Spinal cord (tissue), 10 donors: Measurements from ENCODE around the gene DUS3L. TPM values are rescaled to one million over a fixed set of nuclear protein-coding genes. Genes with fewer than 3 reads are reported as not detected.
"Not testable (repeated sequence)": the region's sequence is repeated elsewhere in the genome, so short reads cannot be mapped to it uniquely, and the experiment has no call there.

Experiments
- DNase-seq, 6 donors: peaks; one replicate each; pipeline versions ENCODE4 v3.0.0 to v3.0.0-alpha.2; 2013 to 2015; ENCODE audit warnings: low spot score in 6 of 6, low read depth in 4 of 6
- H3K27ac ChIP-seq: one replicate; pipeline ENCODE4 v1.5.1; 2013; ENCODE audit warnings: low read depth, low read length, control low read depth
- H3K27me3 ChIP-seq: one replicate; pipeline ENCODE4 v1.6.1; 2013; ENCODE audit warnings: low read length; ENCODE audit not compliant: control insufficient read depth, insufficient read depth
- H3K36me3 ChIP-seq: one replicate; pipeline ENCODE4 v1.6.1; 2013; ENCODE audit warnings: low read length; ENCODE audit not compliant: control insufficient read depth, insufficient read depth
- H3K4me1 ChIP-seq: one replicate; pipeline ENCODE4 v1.6.1; 2013; ENCODE audit warnings: low read length; ENCODE audit not compliant: control insufficient read depth, insufficient read depth
- H3K4me3 ChIP-seq: one replicate; pipeline ENCODE4 v1.5.1; 2013; ENCODE audit warnings: low read depth, low read length, control low read depth
- H3K9me3 ChIP-seq: one replicate; pipeline ENCODE4 v1.6.1; 2013; ENCODE audit warnings: low read length; ENCODE audit not compliant: control insufficient read depth, insufficient read depth
- WGBS: methylation state at CpG from one replicate; pipeline ENCODE4 v1.1.5; 2013; ENCODE audit warnings: missing lambda C conversion rate; ENCODE audit not compliant: insufficient coverage; 5-methylcytosine and 5-hydroxymethylcytosine counted together
- polyA plus RNA-seq, 2 donors: library from polyadenylated mRNA; unstranded; fragments of 120-200 nt; gene quantifications; one replicate each; pipeline ENCODE4 v1.2.1, GENCODE V29; 2013; ENCODE audit not compliant: insufficient read length in 2 of 2
- total RNA-seq, 2 donors: library from RNA; depleted of rRNA in 1 of 2; stranded (reverse); fragments of 120-200 nt in 1 of 2; fragments of >200 nt in 1 of 2; gene quantifications; one replicate each; pipeline versions ENCODE4 v1.2.3 to v1.2.4, GENCODE V29; 2013 to 2014
- donor health status: healthy.

DUS3L gene
- total and polyA plus RNA-seq, 4 donors: 9.5 to 31.0 (median 22.2) TPM

DNA sequence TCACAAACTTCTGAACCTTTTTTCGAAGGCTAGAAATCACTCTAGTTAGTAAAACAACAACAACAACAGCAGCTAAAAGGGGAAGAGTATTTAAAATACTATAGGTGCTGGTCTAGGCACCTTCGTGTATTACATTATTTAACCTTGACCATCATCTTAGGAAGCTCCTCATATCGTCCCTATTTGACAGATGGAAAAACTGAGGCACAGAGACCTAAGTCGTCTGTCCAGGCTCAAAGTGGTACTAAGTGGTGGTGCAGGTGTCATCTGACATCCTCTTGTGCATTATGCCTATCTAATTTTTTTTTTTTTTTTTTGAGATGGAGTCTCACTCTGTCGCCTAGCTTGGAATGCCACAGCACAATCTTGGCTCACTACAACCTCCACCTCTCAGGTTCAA, 41.5 kb downstream of the DUS3L start:
- H3K4me1 ChIP-seq: no peaks in the 10 kb centered on the region
- H3K9me3 ChIP-seq: no peaks in the 10 kb centered on the region
- DNase-seq: no peak
- no peak overlapping the region for H3K27ac ChIP-seq
- no CpG with 5 or more reads among the region's 5 CpGs for WGBS
- no peaks in the 10 kb centered on the region for H3K27me3 ChIP-seq
- H3K36me3 ChIP-seq: no peaks in the 10 kb centered on the region
- H3K4me3 ChIP-seq: no peak overlapping the region

DNA sequence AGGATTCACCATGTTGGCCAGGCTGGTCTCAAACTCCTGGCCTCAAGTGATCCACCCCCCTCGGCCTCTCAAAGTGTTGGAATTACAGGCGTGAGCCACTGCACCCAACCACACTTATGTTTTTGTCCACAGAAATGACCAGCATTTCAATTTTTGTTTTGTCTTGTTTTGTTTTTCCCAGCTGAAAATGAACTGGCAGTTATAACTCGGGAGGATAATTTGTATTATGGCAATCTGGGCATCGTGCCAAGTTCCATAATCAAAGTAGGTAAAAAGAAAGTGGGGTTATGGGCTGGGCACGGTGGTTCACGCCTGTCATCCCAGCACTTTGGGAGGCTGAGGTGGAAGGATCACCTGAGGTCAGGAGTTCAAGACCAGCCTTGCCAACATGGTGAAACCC, 42.0 kb downstream of the DUS3L start:
- not testable (repeated sequence) for H3K4me1 ChIP-seq, H3K36me3 ChIP-seq, H3K4me3 ChIP-seq, H3K27ac ChIP-seq, H3K27me3 ChIP-seq, H3K9me3 ChIP-seq
- DNase-seq: peak in 1 of 6 donors; percentile 51
- WGBS: 57% methylated on average over 4 of the region's 6 CpGs

DNA sequence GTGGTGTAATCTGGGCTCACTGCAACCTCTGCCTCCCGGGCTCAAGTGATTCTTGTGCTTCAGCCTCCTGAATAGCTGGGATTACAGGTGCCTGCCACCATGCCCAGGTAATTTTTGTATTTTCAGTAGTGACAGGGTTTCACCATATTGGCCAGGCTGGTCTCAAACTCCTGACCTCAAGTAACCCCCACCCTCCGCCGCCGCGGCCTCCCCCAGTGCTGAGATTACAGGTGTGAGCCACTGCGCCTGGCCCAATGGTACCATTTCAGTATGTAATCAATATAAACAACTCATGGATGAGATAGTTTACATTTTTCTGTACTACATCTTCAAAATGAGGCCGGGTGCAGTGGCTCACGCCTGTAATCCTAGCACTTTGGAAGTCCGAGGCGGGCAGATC, 46.0 kb downstream of the DUS3L start:
- not testable (repeated sequence) for H3K27me3 ChIP-seq, DNase-seq, H3K27ac ChIP-seq, H3K9me3 ChIP-seq, H3K4me1 ChIP-seq, H3K4me3 ChIP-seq, H3K36me3 ChIP-seq
- 88% methylated on average over 6 of the region's 10 CpGs for WGBS

DNA sequence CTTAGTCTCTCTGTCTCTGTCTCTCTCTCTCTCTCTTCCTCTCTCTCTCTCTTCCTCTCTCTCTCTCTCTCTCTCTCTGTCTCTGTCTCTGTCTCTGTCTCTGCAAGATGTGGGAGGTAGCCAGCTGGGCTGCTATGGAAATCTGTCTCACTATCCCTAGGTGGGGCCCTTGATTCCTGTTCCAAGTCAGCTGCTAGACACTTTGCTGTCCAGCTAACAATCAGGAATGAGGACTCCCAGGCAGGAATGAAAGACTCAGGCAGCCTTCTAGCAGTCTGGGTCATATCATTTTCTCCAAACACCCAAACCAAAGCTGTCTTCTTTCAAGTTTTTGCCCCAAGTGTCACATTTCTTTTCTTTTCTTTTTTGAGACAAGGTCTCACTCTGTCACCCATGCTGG, 47.3 kb downstream of the DUS3L start:
- no peaks in the 10 kb centered on the region for H3K36me3 ChIP-seq
- H3K27me3 ChIP-seq: no peaks in the 10 kb centered on the region
- H3K4me1 ChIP-seq: no peaks in the 10 kb centered on the region
- no peak overlapping the region for H3K4me3 ChIP-seq
- DNase-seq: no peak
- no peak overlapping the region for H3K27ac ChIP-seq
- no peaks in the 10 kb centered on the region for H3K9me3 ChIP-seq

DNA sequence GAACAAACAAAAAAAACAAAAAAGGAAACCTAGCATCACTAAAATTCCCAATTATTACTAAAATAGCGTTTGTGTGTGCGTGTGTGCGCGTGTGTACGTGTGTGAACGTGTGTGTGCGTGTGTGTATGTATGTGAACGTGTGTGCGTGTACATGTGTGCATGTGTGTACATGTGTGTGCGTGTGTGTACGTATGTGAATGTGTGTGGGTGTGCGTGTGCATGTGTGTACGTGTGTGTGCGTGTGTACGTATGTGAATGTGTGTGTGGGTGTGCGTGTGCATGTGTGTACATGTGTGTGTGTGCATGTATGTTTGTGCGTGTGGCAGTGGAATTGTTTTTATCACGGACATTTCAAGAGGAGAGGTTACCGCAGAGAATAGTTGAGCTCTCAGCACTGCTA, 48.9 kb downstream of the DUS3L start:
- no peak overlapping the region for H3K4me3 ChIP-seq
- no peaks in the 10 kb centered on the region for H3K27me3 ChIP-seq
- no peaks in the 10 kb centered on the region for H3K9me3 ChIP-seq
- H3K36me3 ChIP-seq: no peaks in the 10 kb centered on the region
- 77% methylated on average over 10 of the region's 19 CpGs for WGBS
- DNase-seq: no peak
- no peak overlapping the region for H3K27ac ChIP-seq
- no peaks in the 10 kb centered on the region for H3K4me1 ChIP-seq

DNA sequence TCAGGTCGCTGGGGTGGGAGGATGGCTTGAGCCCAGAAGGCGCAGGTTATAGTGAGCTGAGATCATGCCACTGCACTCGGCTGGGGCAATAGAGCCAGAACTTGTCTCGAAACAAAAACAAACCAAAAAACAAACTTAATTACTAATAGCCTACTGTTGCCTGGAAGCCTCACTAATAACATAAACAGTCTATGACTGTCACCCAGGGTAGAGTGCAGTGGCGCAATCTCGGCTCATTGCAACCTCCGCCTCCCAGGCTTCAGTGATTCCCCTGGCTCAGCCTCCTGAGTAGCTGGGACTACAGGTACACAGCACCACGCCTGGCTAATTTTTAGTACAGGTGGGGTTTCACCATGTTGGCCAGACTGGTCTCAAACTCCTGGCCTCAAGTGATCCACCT, 52.5 kb downstream of the DUS3L start:
- DNase-seq: no peak
- no peaks in the 10 kb centered on the region for H3K27me3 ChIP-seq
- H3K4me1 ChIP-seq: no peaks in the 10 kb centered on the region
- H3K9me3 ChIP-seq: no peaks in the 10 kb centered on the region
- H3K27ac ChIP-seq: no peak overlapping the region
- H3K36me3 ChIP-seq: no peaks in the 10 kb centered on the region
- no peak overlapping the region for H3K4me3 ChIP-seq
- WGBS: 93% methylated on average over 6 of the region's 8 CpGs

Other genes starting within 250 kb of the DUS3L start
- 1 to 10 TPM in 1 of 2 donors, under 1 TPM in 1; 0.94 to 1.1 TPM for gene TINCR, start 223.2 kb downstream of the DUS3L start, total RNA-seq
- 1 to 10 TPM; 4.2 to 5.1 TPM for gene TINCR, start 223.2 kb downstream of the DUS3L start, polyA plus RNA-seq
- 10 to 100 TPM; 36.6 to 49.1 TPM for gene SAFB2, start 168.4 kb downstream of the DUS3L start, total RNA-seq
- gene SAFB2, start 168.4 kb downstream of the DUS3L start, polyA plus RNA-seq: 100 to 1,000 TPM in 1 of 2 donors, 10 to 100 TPM in 1; 85.7 to 122 TPM
- 10 to 100 TPM; 46.2 to 61.4 TPM for gene SAFB, start 168.1 kb downstream of the DUS3L start, total RNA-seq
- gene SAFB, start 168.1 kb downstream of the DUS3L start, polyA plus RNA-seq: 100 to 1,000 TPM; 137 to 162 TPM
- gene MICOS13, start 110.6 kb downstream of the DUS3L start, total RNA-seq: 10 to 100 TPM; 27.2 to 83.1 TPM
- 10 to 100 TPM; 74.5 to 74.8 TPM for gene MICOS13, start 110.6 kb downstream of the DUS3L start, polyA plus RNA-seq
- 10 to 100 TPM; 27.7 to 28.5 TPM for gene HSD11B1L, start 110.1 kb downstream of the DUS3L start, total RNA-seq
- gene HSD11B1L, start 110.1 kb downstream of the DUS3L start, polyA plus RNA-seq: 10 to 100 TPM; 67.1 to 71.1 TPM
- gene RPL36, start 100.9 kb downstream of the DUS3L start, total RNA-seq: 1,000 to 10,000 TPM in 1 of 2 donors, 100 to 1,000 TPM in 1; 162 to 1,048 TPM
- 100 to 1,000 TPM; 682 to 689 TPM for gene RPL36, start 100.9 kb downstream of the DUS3L start, polyA plus RNA-seq
- 10 to 100 TPM; 29.8 to 45.2 TPM for gene LONP1, start 71.0 kb downstream of the DUS3L start, total RNA-seq
- gene LONP1, start 71.0 kb downstream of the DUS3L start, polyA plus RNA-seq: 10 to 100 TPM; 72.6 to 79.7 TPM
- gene CATSPERD, start 70.5 kb downstream of the DUS3L start, total RNA-seq: 1 to 10 TPM in 1 of 2 donors, not detected in 1; 3.6 TPM
- gene CATSPERD, start 70.5 kb downstream of the DUS3L start, polyA plus RNA-seq: 1 to 10 TPM in 1 of 2 donors, under 1 TPM in 1; 0.59 to 2.8 TPM
- gene PRR22, start 6.4 kb downstream of the DUS3L start, total RNA-seq: 1 to 10 TPM in 1 of 2 donors, under 1 TPM in 1; 0.20 to 2.6 TPM
- 1 to 10 TPM; 3.9 to 4.1 TPM for gene PRR22, start 6.4 kb downstream of the DUS3L start, polyA plus RNA-seq
- under 1 TPM; 0.20 to 0.99 TPM for gene NRTN, start 13.9 kb upstream of the DUS3L start, total RNA-seq
- gene NRTN, start 13.9 kb upstream of the DUS3L start, polyA plus RNA-seq: under 1 TPM; 0.38 to 0.53 TPM
- not detected for gene FUT6, start 48.5 kb upstream of the DUS3L start, total RNA-seq
- gene FUT6, start 48.5 kb upstream of the DUS3L start, polyA plus RNA-seq: under 1 TPM in 1 of 2 donors, not detected in 1; 0.21 TPM
- not detected for gene FUT3, start 60.3 kb upstream of the DUS3L start, total RNA-seq
- under 1 TPM; 0.26 to 0.32 TPM for gene FUT3, start 60.3 kb upstream of the DUS3L start, polyA plus RNA-seq
- gene FUT5, start 79.4 kb upstream of the DUS3L start, total RNA-seq: not detected
- not detected for gene FUT5, start 79.4 kb upstream of the DUS3L start, polyA plus RNA-seq
- gene NDUFA11, start 112.6 kb upstream of the DUS3L start, total RNA-seq: 100 to 1,000 TPM in 1 of 2 donors, 10 to 100 TPM in 1; 63.6 to 304 TPM
- gene NDUFA11, start 112.6 kb upstream of the DUS3L start, polyA plus RNA-seq: 100 to 1,000 TPM; 254 to 262 TPM
- gene VMAC, start 113.7 kb upstream of the DUS3L start, total RNA-seq: 1 to 10 TPM; 5.3 to 9.8 TPM
- 1 to 10 TPM; 4.7 to 8.5 TPM for gene VMAC, start 113.7 kb upstream of the DUS3L start, polyA plus RNA-seq
- 10 to 100 TPM; 15.3 to 85.3 TPM for gene CAPS, start 123.1 kb upstream of the DUS3L start, total RNA-seq
- 10 to 100 TPM; 44.6 to 54.2 TPM for gene CAPS, start 123.1 kb upstream of the DUS3L start, polyA plus RNA-seq
- gene RANBP3, start 187.0 kb upstream of the DUS3L start, total RNA-seq: 10 to 100 TPM; 42.0 to 52.0 TPM
- gene RANBP3, start 187.0 kb upstream of the DUS3L start, polyA plus RNA-seq: 10 to 100 TPM; 74.1 to 88.6 TPM